Neural cell (in vitro differentiated cells): Measurements from ENCODE around the gene SH3RF1. TPM values are rescaled to one million over a fixed set of nuclear protein-coding genes. Genes with fewer than 3 reads are reported as not detected.

ENCODE experiments used
- H2AFZ ChIP-seq: fragments of 200-600, 300-800 bp; sonication (generic), shearing (Covaris generic); 2 replicates; pipeline ENCODE4 v1.6.0; 2014; ENCODE audit warnings: low read depth, mild to moderate bottlenecking, antibody characterized with exemption, low read length, moderate library complexity
- H3F3A ChIP-seq: fragments of 200-600 bp; shearing (Covaris generic); 2 replicates; pipeline ENCODE4 v1.6.1; 2016; ENCODE audit warnings: mild to moderate bottlenecking, moderate library complexity, mixed read lengths, antibody characterized with exemption, low read length; ENCODE audit not compliant: insufficient read depth, poor library complexity, severe bottlenecking
- H3K27ac ChIP-seq: fragments of 200-600, 300-800 bp; sonication (generic), shearing (Covaris generic); 2 replicates; pipeline ENCODE4 v1.5.1; 2014; ENCODE audit warnings: mild to moderate bottlenecking, low read length, moderate library complexity
- H3K27me3 ChIP-seq: fragments of 300-800, 200-600 bp; sonication (generic), shearing (Covaris generic); 2 replicates; pipeline ENCODE4 v1.6.0; 2014; ENCODE audit warnings: mild to moderate bottlenecking, low read depth, low read length, moderate library complexity; ENCODE audit not compliant: insufficient read depth
- H3K36me3 ChIP-seq: fragments of 300-800, 200-600 bp; sonication (generic), shearing (Covaris generic); 2 replicates; pipeline ENCODE4 v1.5.1; 2014; ENCODE audit warnings: mild to moderate bottlenecking, antibody characterized with exemption, low read length, moderate library complexity; ENCODE audit not compliant: insufficient read depth
- H3K4me2 ChIP-seq: fragments of 300-800, 200-600 bp; sonication (generic), shearing (Covaris generic); 2 replicates; pipeline ENCODE4 v1.6.0; 2014; ENCODE audit warnings: mild to moderate bottlenecking, low read length
- H3K4me3 ChIP-seq: fragments of 300-800, 200-600 bp; sonication (generic), shearing (Covaris generic); 2 replicates; pipeline ENCODE4 v1.5.1; 2014; ENCODE audit warnings: mild to moderate bottlenecking, low read length, moderate library complexity
- H3K79me2 ChIP-seq: fragments of 200-600 bp; shearing (Covaris generic); replicated peaks from 2 replicates; pipeline ENCODE4 v1.6.0; 2014; ENCODE audit warnings: mild to moderate bottlenecking, low read length, moderate library complexity; ENCODE audit not compliant: insufficient read depth
- H3K9ac ChIP-seq: fragments of 300-800, 200-600 bp; sonication (generic), shearing (Covaris generic); 2 replicates; pipeline ENCODE4 v1.6.1; 2016; ENCODE audit warnings: mild to moderate bottlenecking, low read length, mixed read lengths
- H3K9me2 ChIP-seq: fragments of 200-600 bp; shearing (Covaris generic); 2 replicates; pipeline ENCODE4 v1.6.1; 2016; ENCODE audit warnings: mild to moderate bottlenecking, low read length, mixed read lengths; ENCODE audit not compliant: insufficient read depth
- H3K9me3 ChIP-seq: fragments of 200-600, 300-800 bp; sonication (generic), shearing (Covaris generic); 2 replicates; pipeline ENCODE4 v1.6.1; 2016; ENCODE audit warnings: mild to moderate bottlenecking, mixed run types, low read length, moderate library complexity, mixed read lengths
- H4K20me1 ChIP-seq: fragments of 200-600 bp; shearing (Covaris generic); 2 replicates; pipeline ENCODE4 v1.6.1; 2016; ENCODE audit warnings: mild to moderate bottlenecking, mixed run types; ENCODE audit not compliant: insufficient read depth
- CTCF ChIP-seq: fragments of 450-650 bp; IDR thresholded peaks from 2 replicates; pipeline ENCODE4 v1.5.1; 2014; ENCODE audit warnings: antibody characterized with exemption, mild to moderate bottlenecking, moderate library complexity; ENCODE audit not compliant: poor library complexity, severe bottlenecking
- EP300 ChIP-seq: fragments of 450-650 bp; conservative IDR thresholded peaks from 2 replicates; pipeline ENCODE4 v1.6.1; 2014; ENCODE audit warnings: antibody characterized with exemption, mild to moderate bottlenecking, moderate library complexity; ENCODE audit not compliant: poor library complexity, severe bottlenecking
- EZH2 ChIP-seq: fragments of 200-600, 300-800 bp; shearing (Covaris generic), sonication (generic); IDR thresholded peaks from 2 replicates; pipeline ENCODE4 v1.6.1; 2014; ENCODE audit warnings: antibody characterized with exemption, low read length, borderline replicate concordance, mild to moderate bottlenecking; ENCODE audit not compliant: insufficient read depth, poor library complexity, severe bottlenecking
- MXI1 ChIP-seq: fragments of 450-650 bp; conservative IDR thresholded peaks from 2 replicates; pipeline ENCODE4 v1.6.1; 2014; ENCODE audit warnings: antibody characterized with exemption, mild to moderate bottlenecking; ENCODE audit not compliant: poor library complexity, severe bottlenecking
- POLR2AphosphoS5 ChIP-seq: IDR thresholded peaks from 2 replicates; pipeline ENCODE4 v1.6.1; 2012
- RAD21 ChIP-seq: fragments of 450-650 bp; conservative IDR thresholded peaks from 2 replicates; pipeline ENCODE4 v1.6.1; 2014; ENCODE audit warnings: antibody characterized with exemption, mild to moderate bottlenecking, moderate library complexity
- REST ChIP-seq: IDR thresholded peaks from 2 replicates; pipeline ENCODE4 v1.6.1; 2012; ENCODE audit warnings: borderline replicate concordance
- SMC3 ChIP-seq: fragments of 450-650 bp; conservative IDR thresholded peaks from 2 replicates; pipeline ENCODE4 v1.6.1; 2014; ENCODE audit warnings: antibody characterized with exemption, mild to moderate bottlenecking, moderate library complexity; ENCODE audit not compliant: poor library complexity
- TAF1 ChIP-seq: IDR thresholded peaks from 2 replicates; pipeline ENCODE4 v1.6.1; 2012; ENCODE audit warnings: low read depth
- polyA plus RNA-seq: library from polyadenylated mRNA; depleted of rRNA; stranded (reverse); fragments of >200 nt; gene quantifications from 2 replicates; pipeline ENCODE4 v1.2.3, GENCODE V29; 2014

SH3RF1 gene
- polyA plus RNA-seq, 1 donor from 2014 or later: 3.1 TPM

GRCh38 chr4:169066934-169067333 is 203.8 kb downstream of the SH3RF1 start:
- Histone ChIP-seq H3K27ac (no peak overlapping the region), H3K36me3 (no peaks in the 10 kb centered on the region), H3K79me2 (no peaks in the 10 kb centered on the region), H3F3A (no peaks in the 10 kb centered on the region), H3K4me2 (no peak overlapping the region), H3K9me3 (no peaks in the 10 kb centered on the region), H2AFZ (no peak overlapping the region), H3K4me3 (no peak overlapping the region), H3K27me3 (no peaks in the 10 kb centered on the region), H3K9me2 (no peaks in the 10 kb centered on the region), H3K9ac (no peak overlapping the region), H4K20me1 (no peaks in the 10 kb centered on the region)
- no peak for TF ChIP-seq CTCF
- TF ChIP-seq RAD21: no peak
- no peak for TF ChIP-seq EZH2
- no peak for TF ChIP-seq REST
- no peak for TF ChIP-seq TAF1
- TF ChIP-seq MXI1: no peak
- no peak for TF ChIP-seq EP300

DNA sequence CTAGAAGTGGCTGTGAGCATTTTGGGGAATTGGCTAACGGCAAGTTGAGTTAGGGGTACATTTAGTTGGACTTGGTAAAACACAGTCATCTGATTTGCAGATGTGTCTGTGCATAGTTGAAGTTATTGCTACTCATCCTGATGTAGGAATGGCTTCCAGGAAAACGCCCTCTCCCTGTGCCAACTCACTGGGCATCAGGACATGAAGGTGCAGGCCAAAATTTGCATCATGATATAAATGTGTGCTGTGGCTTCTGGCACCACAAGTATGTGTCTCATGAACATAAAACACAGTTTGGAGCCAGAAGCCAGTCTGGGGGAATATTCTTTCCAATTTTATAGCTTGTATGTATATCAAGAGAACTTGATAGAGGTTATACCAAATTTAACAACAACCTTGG is 206.5 kb downstream of the SH3RF1 start:
- H3K9me3 ChIP-seq: no peaks in the 10 kb centered on the region
- H2AFZ ChIP-seq: no peak overlapping the region
- H3F3A ChIP-seq: no peaks in the 10 kb centered on the region
- H3K9ac ChIP-seq: no peak overlapping the region
- no peaks in the 10 kb centered on the region for H3K36me3 ChIP-seq
- H3K4me3 ChIP-seq: no peak overlapping the region
- no peaks in the 10 kb centered on the region for H4K20me1 ChIP-seq
- no peak overlapping the region for H3K27ac ChIP-seq
- TF ChIP-seq TAF1 (no peak), EP300 (no peak), RAD21 (no peak), SMC3 (no peak), MXI1 (no peak), POLR2AphosphoS5 (no peak), EZH2 (no peak), REST (no peak), CTCF (no peak)
- H3K79me2 ChIP-seq: no peaks in the 10 kb centered on the region
- no peaks in the 10 kb centered on the region for H3K9me2 ChIP-seq
- no peak overlapping the region for H3K4me2 ChIP-seq
- no peaks in the 10 kb centered on the region for H3K27me3 ChIP-seq
